Chondrocyte (in vitro differentiated cells): ENCODE data around the gene SLC31A2. TPM values are rescaled to one million over a fixed set of nuclear protein-coding genes. Genes with fewer than 3 reads are reported as not detected.

Experiments
- DNase-seq: peaks from one replicate; pipeline ENCODE4 v3.0.0; 2021; ENCODE audit warnings: mixed read lengths, low spot score
- H3K27ac Mint-ChIP-seq: one replicate; pipeline ENCODE4 v1.8.0; 2021; ENCODE audit warnings: mild to moderate bottlenecking, moderate library complexity, mixed read lengths; ENCODE audit not compliant: unreplicated experiment
- H3K27me3 Mint-ChIP-seq: 2 replicates; pipeline ENCODE4 v1.8.0; 2021; ENCODE audit warnings: low read depth, mixed read lengths
- H3K36me3 Mint-ChIP-seq: 2 replicates; pipeline ENCODE4 v1.8.0; 2021; ENCODE audit warnings: low read depth, mixed read lengths
- H3K4me1 Mint-ChIP-seq: 2 replicates; pipeline ENCODE4 v1.8.0; 2021; ENCODE audit warnings: low read depth, mild to moderate bottlenecking, mixed read lengths
- H3K4me3 Mint-ChIP-seq: one replicate; pipeline ENCODE4 v1.8.0; 2021; ENCODE audit warnings: mild to moderate bottlenecking, moderate library complexity, mixed read lengths; ENCODE audit not compliant: unreplicated experiment
- H3K9me3 Mint-ChIP-seq: 2 replicates; pipeline ENCODE4 v1.8.0; 2021; ENCODE audit warnings: low read depth, mixed read lengths
- CTCF ChIP-seq: fragments of 200-600 bp; sonication (generic); IDR thresholded peaks from 2 replicates; pipeline ENCODE4 v1.5.0; 2021; ENCODE audit warnings: antibody characterized with exemption, mild to moderate bottlenecking, moderate library complexity
- total RNA-seq: library from RNA; stranded (reverse); gene quantifications from 3 replicates; pipeline ENCODE4 v1.2.1, GENCODE V29; 2021

The SLC31A2 gene
- total RNA-seq, 1 donor from 2014 or later, result 5.8 TPM

- TF ChIP-seq CTCF, result no peak
Measured at GRCh38 chr9:113125386-113126035, 25.3 kb upstream of the SLC31A2 start.

GRCh38 chr9:113129466-113129865 is 21.3 kb upstream of the SLC31A2 start:
- TF ChIP-seq CTCF, result no peak
- Mint-ChIP-seq H3K9me3 (peaks cover 3% of the 10 kb centered on the region), H3K27ac (no peak overlapping the region), H3K27me3 (peaks cover 11% of the 10 kb centered on the region), H3K36me3 (no peaks in the 10 kb centered on the region), H3K4me3 (no peak overlapping the region), H3K4me1 (no peaks in the 10 kb centered on the region)
- DNase-seq, result no peak

More at GRCh38 chr9:113125386-113126035, 25.3 kb upstream of the SLC31A2 start:
- no peak overlapping the region for H3K27ac Mint-ChIP-seq
- peaks cover 3% of the 10 kb centered on the region for H3K9me3 Mint-ChIP-seq
- H3K4me1 Mint-ChIP-seq, result no peaks in the 10 kb centered on the region
- H3K27me3 Mint-ChIP-seq, result peaks cover 7% of the 10 kb centered on the region
- no peak overlapping the region for H3K4me3 Mint-ChIP-seq
- no peak for DNase-seq
- no peaks in the 10 kb centered on the region for H3K36me3 Mint-ChIP-seq

- DNase-seq, result no peak
- H3K27ac Mint-ChIP-seq, result no peak overlapping the region
- TF ChIP-seq CTCF, result no peak
- H3K9me3 Mint-ChIP-seq, result peaks cover 3% of the 10 kb centered on the region
- no peak overlapping the region for H3K4me3 Mint-ChIP-seq
- no peaks in the 10 kb centered on the region for H3K4me1 Mint-ChIP-seq
- H3K36me3 Mint-ChIP-seq, result no peaks in the 10 kb centered on the region
- H3K27me3 Mint-ChIP-seq, result peaks cover 11% of the 10 kb centered on the region
Measured at GRCh38 chr9:113129884-113130283, 20.9 kb upstream of the SLC31A2 start.

GRCh38 chr9:113131689-113132151 is 19.1 kb upstream of the SLC31A2 start:
- no peak for DNase-seq
- peaks cover 12% of the 10 kb centered on the region for H3K27me3 Mint-ChIP-seq
- no peak overlapping the region for H3K27ac Mint-ChIP-seq
- no peak for TF ChIP-seq CTCF
- H3K4me3 Mint-ChIP-seq, result no peak overlapping the region
- H3K4me1 Mint-ChIP-seq, result no peaks in the 10 kb centered on the region
- H3K9me3 Mint-ChIP-seq, result no peaks in the 10 kb centered on the region
- no peaks in the 10 kb centered on the region for H3K36me3 Mint-ChIP-seq

GRCh38 chr9:113137196-113138168 is 13.3 kb upstream of the SLC31A2 start:
- no peak for DNase-seq
- no peak overlapping the region for H3K4me3 Mint-ChIP-seq
- H3K27me3 Mint-ChIP-seq, result peaks cover 17% of the 10 kb centered on the region
- H3K9me3 Mint-ChIP-seq, result peaks cover 18% of the 10 kb centered on the region
- H3K36me3 Mint-ChIP-seq, result peaks cover 3% of the 10 kb centered on the region
- no peaks in the 10 kb centered on the region for H3K4me1 Mint-ChIP-seq
- H3K27ac Mint-ChIP-seq, result no peak overlapping the region
- no peak for TF ChIP-seq CTCF
